Stimulated activated CD4-positive, alpha-beta T cell treated with anti-CD3 and anti-CD28 coated beads, TNF-alpha, amount 100 ng/mL, for 48 hours (primary cell): ENCODE measurements around the gene DUSP6.
"Not testable (repeated sequence)": the region's sequence is repeated elsewhere in the genome, so short reads cannot be mapped to it uniquely, and the experiment has no call there.

Experiments used
- DNase-seq, 3 donors: peaks; one replicate each; pipeline ENCODE4 v3.0.0-alpha.2; 2020; ENCODE audit warnings: low read depth in 3 of 3

DUSP6 gene

GRCh38 chr12:89351489-89352241 is 636 bp downstream of the DUSP6 start:
- DNase-seq: no peak

- no peak for DNase-seq
Measured at GRCh38 chr12:89350630-89351488, 1.4 kb downstream of the DUSP6 start.

- DNase-seq: no peak
Measured at GRCh38 chr12:89350260-89350629, 2.1 kb downstream of the DUSP6 start.

- no peak for DNase-seq
Measured at GRCh38 chr12:89349814-89350213, 2.5 kb downstream of the DUSP6 start.

- DNase-seq: no peak
Measured at GRCh38 chr12:89348894-89349699, 3.2 kb downstream of the DUSP6 start.

GRCh38 chr12:89347325-89347829 is 4.9 kb downstream of the DUSP6 start:
- no peak for DNase-seq

- no peak for DNase-seq
Measured at GRCh38 chr12:89346741-89347324, 5.5 kb downstream of the DUSP6 start.

GRCh38 chr12:89345830-89346740 is 6.2 kb downstream of the DUSP6 start:
- DNase-seq: no peak

- no peak for DNase-seq
Measured at GRCh38 chr12:89345376-89345775, 6.9 kb downstream of the DUSP6 start.

- no peak for DNase-seq
Measured at GRCh38 chr12:89344862-89345202, 7.5 kb downstream of the DUSP6 start.

- DNase-seq: no peak
Measured at GRCh38 chr12:89344043-89344861, 8.0 kb downstream of the DUSP6 start.

GRCh38 chr12:89343127-89343526 is 9.2 kb downstream of the DUSP6 start:
- no peak for DNase-seq

GRCh38 chr12:89340861-89341260 is 11.4 kb downstream of the DUSP6 start:
- no peak for DNase-seq

- no peak for DNase-seq
Measured at GRCh38 chr12:89339526-89339925, 12.8 kb downstream of the DUSP6 start.

- not testable (repeated sequence) for DNase-seq
Measured at GRCh38 chr12:89337136-89337535, 15.2 kb downstream of the DUSP6 start.

GRCh38 chr12:89335452-89336244 is 16.7 kb downstream of the DUSP6 start:
- no peak for DNase-seq

- DNase-seq: no peak
Measured at GRCh38 chr12:89334548-89335169, 17.6 kb downstream of the DUSP6 start.

GRCh38 chr12:89333564-89334252 is 18.6 kb downstream of the DUSP6 start:
- no peak for DNase-seq
